GM08714 (cell line): Measurements from ENCODE around the gene DMAC2L.
"Not testable (repeated sequence)": the region's sequence is repeated elsewhere in the genome, so short reads cannot be mapped to it uniquely, and the experiment has no call there.

Experiments
- H3K4me3 ChIP-seq: fragments of 200-500 bp; sonication (Bioruptor generic); 2 replicates; pipeline ENCODE4 v1.5.1; 2014; ENCODE audit warnings: mild to moderate bottlenecking, low read length, inconsistent platforms
- ZNF274 ChIP-seq: IDR thresholded peaks from 2 replicates; pipeline ENCODE4 v1.6.1; 2012; ENCODE audit warnings: mild to moderate bottlenecking, low read depth, low read length

The DMAC2L gene

GRCh38 chr14:50340963-50341362 lies 28.8 kb downstream of the DMAC2L start:
- TF ChIP-seq ZNF274, result no peak
- H3K4me3 ChIP-seq, result no peak overlapping the region

DNA sequence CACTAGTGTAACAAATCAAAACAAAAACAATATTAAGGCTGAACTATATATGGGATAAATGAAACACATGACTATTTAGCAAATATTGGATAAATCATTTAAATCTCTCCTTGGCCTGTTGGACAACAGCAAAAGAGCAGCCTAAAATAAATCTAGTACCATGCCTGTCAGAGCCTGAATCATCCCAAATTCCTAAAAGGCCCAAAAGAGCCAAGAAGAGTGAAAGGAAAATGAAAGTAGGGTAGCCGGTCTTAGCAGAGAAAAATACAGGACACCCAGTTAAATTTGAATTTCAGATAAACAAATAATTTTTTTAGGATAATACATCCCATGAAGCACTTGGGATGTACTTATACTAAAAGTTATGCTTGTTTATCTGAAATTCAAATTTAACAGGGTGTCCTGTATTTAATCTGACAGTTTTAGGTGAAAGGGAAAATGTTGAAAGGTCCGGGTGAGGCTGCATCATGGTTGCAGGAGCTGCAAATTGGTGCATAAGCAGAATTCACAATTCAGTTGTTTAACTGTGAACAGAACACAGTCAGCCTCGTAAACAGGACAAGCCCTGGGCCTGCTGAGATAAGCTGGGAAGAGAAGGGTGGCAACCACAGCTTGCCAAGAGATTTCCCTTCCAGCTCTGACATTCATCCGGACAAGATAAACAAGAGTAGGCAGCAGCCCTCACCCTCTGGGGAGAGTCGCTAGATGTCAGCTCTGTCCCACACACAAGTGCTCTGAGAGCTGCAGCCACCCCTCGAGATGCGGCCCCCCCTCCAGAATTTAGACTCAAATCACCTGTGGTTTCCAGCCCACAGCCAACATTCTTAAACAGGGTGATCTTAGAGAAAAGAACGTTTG lies 30.3 kb downstream of the DMAC2L start:
- no peak for TF ChIP-seq ZNF274
- H3K4me3 ChIP-seq, result no peak overlapping the region

GRCh38 chr14:50343434-50343833 lies 31.3 kb downstream of the DMAC2L start:
- no peak for TF ChIP-seq ZNF274
- no peak overlapping the region for H3K4me3 ChIP-seq

- no peak overlapping the region for H3K4me3 ChIP-seq
- no peak for TF ChIP-seq ZNF274
Observed at GRCh38 chr14:50344116-50344775, 32.1 kb downstream of the DMAC2L start.

- no peak overlapping the region for H3K4me3 ChIP-seq
- no peak for TF ChIP-seq ZNF274
Observed at GRCh38 chr14:50344876-50345563, 32.9 kb downstream of the DMAC2L start.

DNA sequence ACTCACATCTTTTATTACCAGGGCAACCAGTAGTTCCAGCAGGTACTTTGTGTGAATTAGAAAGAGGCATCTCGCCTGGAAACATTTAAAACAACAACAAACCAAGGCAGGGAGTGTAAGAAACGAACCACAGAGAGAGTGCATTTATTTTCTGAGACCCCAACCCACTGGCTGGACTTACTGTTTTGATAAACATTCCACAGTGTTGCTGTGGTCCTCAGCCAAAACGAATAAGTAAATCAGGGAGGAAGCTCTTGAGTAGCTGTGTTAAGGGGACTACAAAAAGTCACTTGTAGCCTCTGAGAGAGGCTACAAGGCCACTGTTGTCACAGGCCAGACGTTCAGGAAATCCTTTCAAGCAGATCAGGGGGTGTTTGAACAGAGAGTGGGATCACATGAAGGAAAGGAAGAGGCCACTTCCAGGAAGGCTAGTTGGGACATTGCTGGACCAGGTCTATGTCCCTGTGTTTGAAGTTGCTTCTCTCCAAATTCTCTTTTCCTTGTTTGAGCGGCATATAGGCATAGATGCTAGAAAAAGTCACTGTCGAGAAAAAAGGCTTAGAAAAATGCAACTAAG lies 33.8 kb downstream of the DMAC2L start:
- TF ChIP-seq ZNF274, result no peak
- H3K4me3 ChIP-seq, result no peak overlapping the region

GRCh38 chr14:50347521-50347920 lies 35.4 kb downstream of the DMAC2L start:
- TF ChIP-seq ZNF274, result no peak
- no peak overlapping the region for H3K4me3 ChIP-seq

DNA sequence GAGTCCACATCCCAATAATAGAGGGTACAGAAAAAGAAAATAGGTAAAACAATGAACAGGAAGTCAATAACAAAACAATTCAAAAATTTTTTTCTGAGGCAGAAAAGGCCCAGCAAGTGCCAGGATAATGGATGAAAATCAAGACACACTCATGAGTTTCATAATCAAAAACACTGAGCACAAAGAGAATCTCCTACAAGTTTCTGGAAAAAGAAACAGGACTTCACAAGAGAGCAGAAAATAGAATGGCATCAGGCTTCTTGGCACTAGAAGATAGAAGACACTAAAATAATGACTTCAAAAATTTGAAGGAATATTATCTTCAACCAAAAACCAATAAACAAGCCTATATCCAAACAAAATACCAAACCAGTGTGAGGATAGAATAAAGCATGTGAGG lies 36.8 kb downstream of the DMAC2L start:
- no peak overlapping the region for H3K4me3 ChIP-seq
- no peak for TF ChIP-seq ZNF274

- no peak overlapping the region for H3K4me3 ChIP-seq
- no peak for TF ChIP-seq ZNF274
Observed at GRCh38 chr14:50350975-50351374, 38.9 kb downstream of the DMAC2L start.

- no peak overlapping the region for H3K4me3 ChIP-seq
- no peak for TF ChIP-seq ZNF274
Observed at GRCh38 chr14:50352584-50352983, 40.5 kb downstream of the DMAC2L start.

DNA sequence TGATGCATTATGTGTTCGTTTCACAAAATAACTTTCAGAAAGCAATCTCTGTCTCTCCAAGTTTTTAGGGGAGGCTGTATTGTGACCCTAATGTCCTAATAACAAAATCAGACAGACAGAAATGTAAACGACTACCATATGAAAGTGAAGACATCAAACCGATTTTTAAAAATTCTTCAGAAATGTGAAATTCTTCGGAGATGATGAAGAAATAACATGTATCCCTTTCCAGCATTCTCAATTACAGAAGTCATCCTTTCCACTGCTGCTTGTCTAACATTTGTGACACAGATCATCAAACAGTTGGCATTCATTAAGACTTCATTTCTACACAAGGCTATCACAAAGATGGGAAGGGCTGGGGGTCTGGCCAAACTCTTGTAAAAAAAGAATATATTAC lies 41.0 kb downstream of the DMAC2L start:
- TF ChIP-seq ZNF274, result no peak
- H3K4me3 ChIP-seq, result no peak overlapping the region

DNA sequence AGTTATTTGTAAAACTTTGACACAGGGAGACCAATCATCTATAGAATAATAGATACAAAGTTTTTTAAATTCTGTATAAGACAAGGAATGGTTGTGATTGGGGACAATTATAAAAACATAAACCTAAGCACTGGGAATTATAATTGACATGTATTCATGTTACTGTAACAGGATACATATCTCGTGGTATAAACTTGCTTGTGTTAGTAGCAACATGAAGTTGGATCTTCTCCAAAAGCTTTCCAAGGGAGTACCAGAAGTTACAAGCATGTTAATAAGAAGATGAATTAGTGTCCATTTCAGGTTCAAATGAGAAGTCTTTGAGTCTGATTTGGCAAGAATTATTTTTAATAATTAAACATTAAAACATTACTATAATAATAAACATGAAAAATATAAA lies 42.4 kb downstream of the DMAC2L start:
- TF ChIP-seq ZNF274, result no peak

GRCh38 chr14:50355692-50356091 lies 43.6 kb downstream of the DMAC2L start:
- TF ChIP-seq ZNF274, result no peak
- no peak overlapping the region for H3K4me3 ChIP-seq

More for the DNA sequence above, 42.4 kb downstream of the DMAC2L start:
- H3K4me3 ChIP-seq, result no peak overlapping the region

- H3K4me3 ChIP-seq, result not testable (repeated sequence)
Observed at GRCh38 chr14:50356283-50356682, 44.2 kb downstream of the DMAC2L start.
